GM19099 (cell line): Measurements from ENCODE around the gene R3HDM1.

ENCODE experiments used
- POLR2A ChIP-seq: IDR thresholded peaks from 3 replicates; pipeline ENCODE4 v1.6.1; 2011; ENCODE audit warnings: low read depth; ENCODE audit not compliant: insufficient read length; ENCODE audit errors: extremely low read depth

Gene R3HDM1

GRCh38 chr2:135615404-135615803 is 84.1 kb downstream of the R3HDM1 start:
- TF ChIP-seq POLR2A, result no peak

- no peak for TF ChIP-seq POLR2A
These were observed 86.3 kb downstream of the R3HDM1 start for GRCh38 chr2:135617501-135618015.

GRCh38 chr2:135620198-135620597 is 88.9 kb downstream of the R3HDM1 start:
- TF ChIP-seq POLR2A, result no peak

GRCh38 chr2:135629520-135629919 is 98.2 kb downstream of the R3HDM1 start:
- TF ChIP-seq POLR2A, result no peak

- TF ChIP-seq POLR2A, result no peak
These were observed 99.2 kb downstream of the R3HDM1 start for GRCh38 chr2:135630488-135630887.

- TF ChIP-seq POLR2A, result no peak
These were observed 102.3 kb downstream of the R3HDM1 start for GRCh38 chr2:135633582-135633981.

- TF ChIP-seq POLR2A, result no peak
These were observed 104.0 kb downstream of the R3HDM1 start for GRCh38 chr2:135635212-135635835.

- TF ChIP-seq POLR2A, result no peak
These were observed 105.7 kb downstream of the R3HDM1 start for GRCh38 chr2:135636982-135637381.

GRCh38 chr2:135637456-135638087 is 106.3 kb downstream of the R3HDM1 start:
- no peak for TF ChIP-seq POLR2A

- no peak for TF ChIP-seq POLR2A
These were observed 107.5 kb downstream of the R3HDM1 start for GRCh38 chr2:135638825-135639224.

GRCh38 chr2:135641156-135642068 is 110.1 kb downstream of the R3HDM1 start:
- TF ChIP-seq POLR2A, result no peak

- no peak for TF ChIP-seq POLR2A
These were observed 116.7 kb downstream of the R3HDM1 start for GRCh38 chr2:135647836-135648579.

- TF ChIP-seq POLR2A, result no peak
These were observed 119.4 kb downstream of the R3HDM1 start for GRCh38 chr2:135650721-135651120.

GRCh38 chr2:135651717-135652116 is 120.4 kb downstream of the R3HDM1 start:
- TF ChIP-seq POLR2A, result no peak

GRCh38 chr2:135657806-135658582 is 126.7 kb downstream of the R3HDM1 start:
- TF ChIP-seq POLR2A, result no peak

- TF ChIP-seq POLR2A, result no peak
These were observed 130.8 kb downstream of the R3HDM1 start for GRCh38 chr2:135662088-135662487.
